HepG2 (cell line): ENCODE measurements around the gene KRTCAP2. TPM values are rescaled to one million over a fixed set of nuclear protein-coding genes. Genes with fewer than 3 reads are reported as not detected.

Experiments
- CREM ChIP-seq, 2 experiments: sonication (generic) in 1 of 2; formaldehyde crosslinking in 1 of 2; IDR thresholded peaks; 2 replicates each; pipeline versions ENCODE4 v1.4.0 to v1.6.1; 2016 to 2020; ENCODE audit warnings: antibody characterized with exemption in 1 of 2, mild to moderate bottlenecking in 1 of 2, missing genetic modification reagents in 1 of 2
- MAFK ChIP-seq, 2 experiments: IDR thresholded peaks in 1 of 2; conservative IDR thresholded peaks in 1 of 2; 2 replicates each; pipeline ENCODE4 v1.6.1; 2011; ENCODE audit warnings: improper control_type of control experiment in 2 of 2, low read length in 2 of 2
- NCOA1 ChIP-seq: sonication (generic); formaldehyde crosslinking; IDR thresholded peaks from 2 replicates; pipeline ENCODE4 v1.9.0; 2021; ENCODE audit warnings: missing genetic modification reagents
- NFE2L1 ChIP-seq: sonication (generic); formaldehyde crosslinking; IDR thresholded peaks from 2 replicates; pipeline ENCODE4 v1.4.0; 2020; ENCODE audit warnings: missing genetic modification reagents, mild to moderate bottlenecking, borderline replicate concordance
- NFYB ChIP-seq: sonication (generic); formaldehyde crosslinking; IDR thresholded peaks from 2 replicates; pipeline ENCODE4 v1.4.0; 2020; ENCODE audit warnings: missing genetic modification reagents
- PTBP1 ChIP-seq: fragments of 200-400 bp; formaldehyde crosslinking; IDR thresholded peaks from 2 replicates; pipeline ENCODE4 v1.6.1; 2018; ENCODE audit warnings: low read length, low read depth; ENCODE audit not compliant: poor library complexity, severe bottlenecking
- THYN1 ChIP-seq: sonication (generic); formaldehyde crosslinking; IDR thresholded peaks from 2 replicates; pipeline ENCODE4 v1.8.1; 2023; ENCODE audit warnings: low read depth, mild to moderate bottlenecking, moderate library complexity, missing genetic modification reagents, borderline replicate concordance
- ZNF382 ChIP-seq: sonication (generic); formaldehyde crosslinking; IDR thresholded peaks from 2 replicates; pipeline ENCODE4 v1.5.0; 2020; ENCODE audit warnings: missing genetic modification reagents, mild to moderate bottlenecking, borderline replicate concordance
- ZNF747 ChIP-seq: sonication (generic); formaldehyde crosslinking; IDR thresholded peaks from 2 replicates; pipeline ENCODE4 v1.8.1; 2023; ENCODE audit warnings: missing genetic modification reagents, mild to moderate bottlenecking, borderline replicate concordance
- ZSCAN20 ChIP-seq: sonication (generic); formaldehyde crosslinking; IDR thresholded peaks from 2 replicates; pipeline ENCODE4 v1.4.0; 2020; ENCODE audit warnings: missing genetic modification reagents, mild to moderate bottlenecking, borderline replicate concordance
- polyA plus RNA-seq, 8 experiments: library from polyadenylated mRNA; depleted of rRNA in 3 of 8; stranded (reverse) in 7 of 8; unstranded in 1 of 8; fragments of >200 nt; fragmentation: Illumina TruSeq in 4 of 8; extraction: Trizol in 4 of 8; gene quantifications; 2 replicates each; pipeline versions ENCODE4 v1.2.1 to v1.2.3, GENCODE V29; 2011 to 2016; ENCODE audit warnings: low read depth in 4 of 8, missing spikeins in 1 of 8, mixed read lengths in 1 of 8; ENCODE audit not compliant: insufficient read depth in 1 of 8
- total RNA-seq, 5 experiments: library from RNA; depleted of rRNA; stranded (reverse); fragments of >200 nt; fragmentation: Illumina TruSeq; extraction: Trizol; gene quantifications; 2 replicates each; pipeline ENCODE4 v1.2.3, GENCODE V29; 2016; ENCODE audit warnings: low read depth in 1 of 5
- TF ChIP-seq, protein P1 (sequence below): sonication (generic); formaldehyde crosslinking; IDR thresholded peaks from 2 replicates; pipeline ENCODE4 v1.4.0; 2020; ENCODE audit warnings: missing genetic modification reagents, borderline replicate concordance
- TF ChIP-seq, protein P2 (sequence below): sonication (generic); formaldehyde crosslinking; IDR thresholded peaks from 2 replicates; pipeline ENCODE4 v1.4.0; 2020; ENCODE audit warnings: missing genetic modification reagents, low read depth, mild to moderate bottlenecking, borderline replicate concordance
- TF ChIP-seq, protein P3 (sequence below): sonication (generic); formaldehyde crosslinking; IDR thresholded peaks from 2 replicates; pipeline ENCODE4 v1.4.0; 2020; ENCODE audit warnings: low read depth, missing genetic modification reagents
- TF ChIP-seq, protein P4 (sequence below): sonication (generic); formaldehyde crosslinking; IDR thresholded peaks from 2 replicates; pipeline ENCODE4 v1.4.0; 2020; ENCODE audit warnings: missing genetic modification reagents, mild to moderate bottlenecking, borderline replicate concordance
- TF ChIP-seq, protein P5 (sequence below): sonication (generic); formaldehyde crosslinking; IDR thresholded peaks from 2 replicates; pipeline ENCODE4 v1.4.0; 2020; ENCODE audit warnings: missing genetic modification reagents, borderline replicate concordance
- TF ChIP-seq, protein P6 (sequence below): sonication (generic); formaldehyde crosslinking; IDR thresholded peaks from 2 replicates; pipeline ENCODE4 v1.9.0; 2021; ENCODE audit warnings: missing genetic modification reagents, mild to moderate bottlenecking, borderline replicate concordance

The KRTCAP2 gene
- total and polyA plus RNA-seq, 2 of the 13 experiments (the other 11 are each of a cell fraction or from before 2014, with no cell fraction given) = 77.3 to 79.4 TPM

DNA sequence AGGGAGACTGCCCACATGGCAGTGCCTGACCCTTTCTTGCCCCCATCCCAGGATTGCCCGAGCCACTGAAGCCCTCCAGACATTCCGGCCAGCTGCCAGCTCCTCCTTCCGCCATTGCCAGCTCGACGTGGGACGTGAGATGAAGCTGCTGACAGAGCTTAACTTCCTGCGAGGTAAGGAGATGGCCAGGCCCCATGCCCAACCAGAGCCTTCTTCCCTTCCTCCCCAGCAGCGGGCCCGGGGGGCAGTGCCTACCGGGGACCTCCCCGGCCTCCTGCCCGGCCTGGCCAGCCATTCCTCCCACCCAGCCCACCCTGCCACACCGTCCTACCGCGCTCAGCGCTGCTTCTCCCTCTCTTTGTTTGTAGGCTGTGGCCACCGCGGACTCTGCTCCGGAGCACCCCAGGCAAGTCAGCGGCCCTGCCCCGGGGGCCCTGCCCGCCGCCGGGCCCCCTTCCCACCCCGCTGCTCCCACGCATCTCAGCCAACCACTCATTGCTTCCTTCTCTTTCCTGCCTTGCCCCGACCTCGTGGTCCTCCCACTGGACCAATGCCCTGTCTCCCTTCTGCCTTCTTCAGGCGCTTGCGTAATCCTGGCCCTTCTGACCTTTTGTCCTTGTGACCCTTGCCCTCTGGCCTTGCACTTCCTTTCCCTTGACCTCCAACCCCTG lies 5.5 kb upstream of the KRTCAP2 start (continued):
- TF ChIP-seq, protein P1, sequence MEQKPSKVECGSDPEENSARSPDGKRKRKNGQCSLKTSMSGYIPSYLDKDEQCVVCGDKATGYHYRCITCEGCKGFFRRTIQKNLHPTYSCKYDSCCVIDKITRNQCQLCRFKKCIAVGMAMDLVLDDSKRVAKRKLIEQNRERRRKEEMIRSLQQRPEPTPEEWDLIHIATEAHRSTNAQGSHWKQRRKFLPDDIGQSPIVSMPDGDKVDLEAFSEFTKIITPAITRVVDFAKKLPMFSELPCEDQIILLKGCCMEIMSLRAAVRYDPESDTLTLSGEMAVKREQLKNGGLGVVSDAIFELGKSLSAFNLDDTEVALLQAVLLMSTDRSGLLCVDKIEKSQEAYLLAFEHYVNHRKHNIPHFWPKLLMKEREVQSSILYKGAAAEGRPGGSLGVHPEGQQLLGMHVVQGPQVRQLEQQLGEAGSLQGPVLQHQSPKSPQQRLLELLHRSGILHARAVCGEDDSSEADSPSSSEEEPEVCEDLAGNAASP (CRISPR knock-in tag) = no peak; the same call in 1 of the 2 replicates
- no peak for TF ChIP-seq ZNF747 (CRISPR knock-in tag)
- TF ChIP-seq, protein P2, sequence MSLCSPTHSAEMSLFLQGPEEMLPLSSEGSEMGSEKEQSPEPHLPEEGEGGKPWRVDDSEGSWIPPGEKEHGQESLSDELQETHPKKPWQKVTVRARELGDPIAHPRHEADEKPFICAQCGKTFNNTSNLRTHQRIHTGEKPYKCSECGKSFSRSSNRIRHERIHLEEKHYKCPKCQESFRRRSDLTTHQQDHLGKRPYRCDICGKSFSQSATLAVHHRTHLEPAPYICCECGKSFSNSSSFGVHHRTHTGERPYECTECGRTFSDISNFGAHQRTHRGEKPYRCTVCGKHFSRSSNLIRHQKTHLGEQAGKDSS (CRISPR knock-in tag) = no peak
- no peak for TF ChIP-seq THYN1 (CRISPR knock-in tag)
- TF ChIP-seq MAFK (conservative IDR thresholded peaks at IDR 0.05 in 1 of 2, IDR thresholded peaks at IDR 0.05 in 1 of 2; ENCODE audit: low read length in 2 of 2) = no peak
- TF ChIP-seq CREM (IDR thresholded peaks at IDR 0.05) = no peak
- TF ChIP-seq CREM (CRISPR knock-in tag; IDR thresholded peaks at IDR 0.05) = no peak
- no peak for TF ChIP-seq NCOA1 (CRISPR knock-in tag)
- no peak for TF ChIP-seq ZNF382 (CRISPR knock-in tag)
- TF ChIP-seq, protein P3, sequence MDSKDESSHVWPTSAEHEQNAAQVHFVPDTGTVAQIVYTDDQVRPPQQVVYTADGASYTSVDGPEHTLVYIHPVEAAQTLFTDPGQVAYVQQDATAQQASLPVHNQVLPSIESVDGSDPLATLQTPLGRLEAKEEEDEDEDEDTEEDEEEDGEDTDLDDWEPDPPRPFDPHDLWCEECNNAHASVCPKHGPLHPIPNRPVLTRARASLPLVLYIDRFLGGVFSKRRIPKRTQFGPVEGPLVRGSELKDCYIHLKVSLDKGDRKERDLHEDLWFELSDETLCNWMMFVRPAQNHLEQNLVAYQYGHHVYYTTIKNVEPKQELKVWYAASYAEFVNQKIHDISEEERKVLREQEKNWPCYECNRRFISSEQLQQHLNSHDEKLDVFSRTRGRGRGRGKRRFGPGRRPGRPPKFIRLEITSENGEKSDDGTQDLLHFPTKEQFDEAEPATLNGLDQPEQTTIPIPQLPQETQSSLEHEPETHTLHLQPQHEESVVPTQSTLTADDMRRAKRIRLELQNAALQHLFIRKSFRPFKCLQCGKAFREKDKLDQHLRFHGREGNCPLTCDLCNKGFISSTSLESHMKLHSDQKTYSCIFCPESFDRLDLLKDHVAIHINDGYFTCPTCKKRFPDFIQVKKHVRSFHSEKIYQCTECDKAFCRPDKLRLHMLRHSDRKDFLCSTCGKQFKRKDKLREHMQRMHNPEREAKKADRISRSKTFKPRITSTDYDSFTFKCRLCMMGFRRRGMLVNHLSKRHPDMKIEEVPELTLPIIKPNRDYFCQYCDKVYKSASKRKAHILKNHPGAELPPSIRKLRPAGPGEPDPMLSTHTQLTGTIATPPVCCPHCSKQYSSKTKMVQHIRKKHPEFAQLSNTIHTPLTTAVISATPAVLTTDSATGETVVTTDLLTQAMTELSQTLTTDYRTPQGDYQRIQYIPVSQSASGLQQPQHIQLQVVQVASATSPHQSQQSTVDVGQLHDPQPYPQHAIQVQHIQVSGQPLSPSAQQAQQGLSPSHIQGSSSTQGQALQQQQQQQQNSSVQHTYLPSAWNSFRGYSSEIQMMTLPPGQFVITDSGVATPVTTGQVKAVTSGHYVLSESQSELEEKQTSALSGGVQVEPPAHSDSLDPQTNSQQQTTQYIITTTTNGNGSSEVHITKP (CRISPR knock-in tag) = no peak
- no peak for TF ChIP-seq NFYB (CRISPR knock-in tag)
- TF ChIP-seq, protein P4, sequence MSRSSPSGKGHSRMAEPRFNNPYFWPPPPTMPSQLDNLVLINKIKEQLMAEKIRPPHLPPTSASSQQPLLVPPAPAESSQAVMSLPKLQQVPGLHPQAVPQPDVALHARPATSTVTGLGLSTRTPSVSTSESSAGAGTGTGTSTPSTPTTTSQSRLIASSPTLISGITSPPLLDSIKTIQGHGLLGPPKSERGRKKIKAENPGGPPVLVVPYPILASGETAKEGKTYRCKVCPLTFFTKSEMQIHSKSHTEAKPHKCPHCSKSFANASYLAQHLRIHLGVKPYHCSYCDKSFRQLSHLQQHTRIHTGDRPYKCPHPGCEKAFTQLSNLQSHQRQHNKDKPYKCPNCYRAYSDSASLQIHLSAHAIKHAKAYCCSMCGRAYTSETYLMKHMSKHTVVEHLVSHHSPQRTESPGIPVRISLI (CRISPR knock-in tag) = no peak
- no peak for TF ChIP-seq NFE2L1 (CRISPR knock-in tag)
- no peak for TF ChIP-seq ZSCAN20 (CRISPR knock-in tag)
- TF ChIP-seq PTBP1 = no peak
- TF ChIP-seq, protein P5, sequence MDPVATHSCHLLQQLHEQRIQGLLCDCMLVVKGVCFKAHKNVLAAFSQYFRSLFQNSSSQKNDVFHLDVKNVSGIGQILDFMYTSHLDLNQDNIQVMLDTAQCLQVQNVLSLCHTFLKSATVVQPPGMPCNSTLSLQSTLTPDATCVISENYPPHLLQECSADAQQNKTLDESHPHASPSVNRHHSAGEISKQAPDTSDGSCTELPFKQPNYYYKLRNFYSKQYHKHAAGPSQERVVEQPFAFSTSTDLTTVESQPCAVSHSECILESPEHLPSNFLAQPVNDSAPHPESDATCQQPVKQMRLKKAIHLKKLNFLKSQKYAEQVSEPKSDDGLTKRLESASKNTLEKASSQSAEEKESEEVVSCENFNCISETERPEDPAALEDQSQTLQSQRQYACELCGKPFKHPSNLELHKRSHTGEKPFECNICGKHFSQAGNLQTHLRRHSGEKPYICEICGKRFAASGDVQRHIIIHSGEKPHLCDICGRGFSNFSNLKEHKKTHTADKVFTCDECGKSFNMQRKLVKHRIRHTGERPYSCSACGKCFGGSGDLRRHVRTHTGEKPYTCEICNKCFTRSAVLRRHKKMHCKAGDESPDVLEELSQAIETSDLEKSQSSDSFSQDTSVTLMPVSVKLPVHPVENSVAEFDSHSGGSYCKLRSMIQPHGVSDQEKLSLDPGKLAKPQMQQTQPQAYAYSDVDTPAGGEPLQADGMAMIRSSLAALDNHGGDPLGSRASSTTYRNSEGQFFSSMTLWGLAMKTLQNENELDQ = no peak
- TF ChIP-seq, protein P6, sequence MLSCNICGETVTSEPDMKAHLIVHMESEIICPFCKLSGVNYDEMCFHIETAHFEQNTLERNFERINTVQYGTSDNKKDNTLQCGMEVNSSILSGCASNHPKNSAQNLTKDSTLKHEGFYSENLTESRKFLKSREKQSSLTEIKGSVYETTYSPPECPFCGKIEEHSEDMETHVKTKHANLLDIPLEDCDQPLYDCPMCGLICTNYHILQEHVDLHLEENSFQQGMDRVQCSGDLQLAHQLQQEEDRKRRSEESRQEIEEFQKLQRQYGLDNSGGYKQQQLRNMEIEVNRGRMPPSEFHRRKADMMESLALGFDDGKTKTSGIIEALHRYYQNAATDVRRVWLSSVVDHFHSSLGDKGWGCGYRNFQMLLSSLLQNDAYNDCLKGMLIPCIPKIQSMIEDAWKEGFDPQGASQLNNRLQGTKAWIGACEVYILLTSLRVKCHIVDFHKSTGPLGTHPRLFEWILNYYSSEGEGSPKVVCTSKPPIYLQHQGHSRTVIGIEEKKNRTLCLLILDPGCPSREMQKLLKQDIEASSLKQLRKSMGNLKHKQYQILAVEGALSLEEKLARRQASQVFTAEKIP (CRISPR knock-in tag) = no peak
